ENCODE results near the gene ODAD4.

DNA sequence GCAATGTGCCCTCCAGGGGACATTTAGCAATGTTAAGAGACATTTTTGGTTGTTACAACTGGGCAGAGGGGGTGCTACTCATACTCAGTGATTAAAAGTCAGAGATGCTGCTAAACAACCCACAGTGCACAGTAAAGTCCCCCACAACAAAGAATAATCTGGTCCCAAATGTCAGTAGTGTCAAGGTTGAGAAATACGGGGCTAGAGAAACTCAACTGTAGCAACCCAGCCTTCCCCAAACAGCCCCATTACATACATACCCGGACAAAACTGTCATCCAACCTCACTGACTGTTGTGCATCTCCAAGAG, 66.4 kb downstream of the ODAD4 start:
- TF ChIP-seq, protein P1, sequence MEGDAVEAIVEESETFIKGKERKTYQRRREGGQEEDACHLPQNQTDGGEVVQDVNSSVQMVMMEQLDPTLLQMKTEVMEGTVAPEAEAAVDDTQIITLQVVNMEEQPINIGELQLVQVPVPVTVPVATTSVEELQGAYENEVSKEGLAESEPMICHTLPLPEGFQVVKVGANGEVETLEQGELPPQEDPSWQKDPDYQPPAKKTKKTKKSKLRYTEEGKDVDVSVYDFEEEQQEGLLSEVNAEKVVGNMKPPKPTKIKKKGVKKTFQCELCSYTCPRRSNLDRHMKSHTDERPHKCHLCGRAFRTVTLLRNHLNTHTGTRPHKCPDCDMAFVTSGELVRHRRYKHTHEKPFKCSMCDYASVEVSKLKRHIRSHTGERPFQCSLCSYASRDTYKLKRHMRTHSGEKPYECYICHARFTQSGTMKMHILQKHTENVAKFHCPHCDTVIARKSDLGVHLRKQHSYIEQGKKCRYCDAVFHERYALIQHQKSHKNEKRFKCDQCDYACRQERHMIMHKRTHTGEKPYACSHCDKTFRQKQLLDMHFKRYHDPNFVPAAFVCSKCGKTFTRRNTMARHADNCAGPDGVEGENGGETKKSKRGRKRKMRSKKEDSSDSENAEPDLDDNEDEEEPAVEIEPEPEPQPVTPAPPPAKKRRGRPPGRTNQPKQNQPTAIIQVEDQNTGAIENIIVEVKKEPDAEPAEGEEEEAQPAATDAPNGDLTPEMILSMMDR (IDR thresholded peaks at IDR 0.05) = no peak
- no peak for TF ChIP-seq POLR2A (IDR thresholded peaks at IDR 0.05)
- no peak for TF ChIP-seq POLR2AphosphoS5 (IDR thresholded peaks at IDR 0.05)
